ENCODE data around the gene SLC37A2.
A peak's percentile ranks its signal among the peaks of the same experiment; 100 is the strongest.
"Not testable (repeated sequence)": the region's sequence is repeated elsewhere in the genome, so short reads cannot be mapped to it uniquely, and the experiment has no call there.

The SLC37A2 gene

GRCh38 chr11:125062931-125063428 lies at the start of gene SLC37A2:
Gene SLC37A2 (plus strand): TSS chr11:125063305. CDS start chr11:125063368, 63 bp downstream.
- peak in 1 of 2 donors; percentile 28 for DNase-seq (ENCODE audit: low read depth in 2 of 2, low spot score in 1 of 2)

GRCh38 chr11:125016413-125016812 lies 46.7 kb upstream of the SLC37A2 start:
- DNase-seq (ENCODE audit: low read depth in 2 of 2, low spot score in 1 of 2) = no peak

- DNase-seq (ENCODE audit: low read depth in 2 of 2, low spot score in 1 of 2) = no peak
These were observed 42.8 kb upstream of the SLC37A2 start for GRCh38 chr11:125020342-125020741.

- DNase-seq (ENCODE audit: low read depth in 2 of 2, low spot score in 1 of 2) = no peak
These were observed 40.6 kb upstream of the SLC37A2 start for GRCh38 chr11:125022551-125022950.

- DNase-seq (ENCODE audit: low read depth in 2 of 2, low spot score in 1 of 2) = no peak
These were observed 37.1 kb upstream of the SLC37A2 start for GRCh38 chr11:125025968-125026367.

- not testable (repeated sequence) for DNase-seq (ENCODE audit: low read depth in 2 of 2, low spot score in 1 of 2)
These were observed 33.7 kb upstream of the SLC37A2 start for GRCh38 chr11:125029431-125029830.

GRCh38 chr11:125036933-125037332 lies 26.2 kb upstream of the SLC37A2 start:
- DNase-seq (ENCODE audit: low read depth in 2 of 2, low spot score in 1 of 2) = no peak

GRCh38 chr11:125049164-125049792 lies 13.8 kb upstream of the SLC37A2 start:
- no peak for DNase-seq (ENCODE audit: low read depth in 2 of 2, low spot score in 1 of 2)

- no peak for DNase-seq (ENCODE audit: low read depth in 2 of 2, low spot score in 1 of 2)
These were observed 11.1 kb upstream of the SLC37A2 start for GRCh38 chr11:125052047-125052446.

- no peak for DNase-seq (ENCODE audit: low read depth in 2 of 2, low spot score in 1 of 2)
These were observed 9.9 kb upstream of the SLC37A2 start for GRCh38 chr11:125053167-125053566.

GRCh38 chr11:125055107-125055715 lies 7.9 kb upstream of the SLC37A2 start:
- no peak for DNase-seq (ENCODE audit: low read depth in 2 of 2, low spot score in 1 of 2)

GRCh38 chr11:125056111-125056510 lies 7.0 kb upstream of the SLC37A2 start:
- not testable (repeated sequence) for DNase-seq (ENCODE audit: low read depth in 2 of 2, low spot score in 1 of 2)

GRCh38 chr11:125056931-125057692 lies 6.0 kb upstream of the SLC37A2 start:
- DNase-seq (ENCODE audit: low read depth in 2 of 2, low spot score in 1 of 2) = no peak

GRCh38 chr11:125057693-125058016 lies 5.5 kb upstream of the SLC37A2 start:
- DNase-seq (ENCODE audit: low read depth in 2 of 2, low spot score in 1 of 2) = no peak

- no peak for DNase-seq (ENCODE audit: low read depth in 2 of 2, low spot score in 1 of 2)
These were observed 1.8 kb upstream of the SLC37A2 start for GRCh38 chr11:125061281-125061680.

GRCh38 chr11:125062218-125062930 lies 731 bp upstream of the SLC37A2 start:
- no peak for DNase-seq (ENCODE audit: low read depth in 2 of 2, low spot score in 1 of 2)

GRCh38 chr11:125063429-125064043 lies 431 bp downstream of the SLC37A2 start:
- no peak for DNase-seq (ENCODE audit: low read depth in 2 of 2, low spot score in 1 of 2)

- DNase-seq (ENCODE audit: low read depth in 2 of 2, low spot score in 1 of 2) = no peak
These were observed 965 bp downstream of the SLC37A2 start for GRCh38 chr11:125064070-125064469.

GRCh38 chr11:125068368-125068767 lies 5.3 kb downstream of the SLC37A2 start:
- DNase-seq (ENCODE audit: low read depth in 2 of 2, low spot score in 1 of 2) = no peak

GRCh38 chr11:125069008-125069407 lies 5.9 kb downstream of the SLC37A2 start:
- DNase-seq (ENCODE audit: low read depth in 2 of 2, low spot score in 1 of 2) = no peak

GRCh38 chr11:125069796-125070195 lies 6.7 kb downstream of the SLC37A2 start:
- DNase-seq (ENCODE audit: low read depth in 2 of 2, low spot score in 1 of 2) = no peak

Measured in stimulated activated CD8-positive, alpha-beta memory T cell treated with anti-CD3 and anti-CD28 coated beads, Interleukin-4, amount 100 ng/mL, for 4 hours (primary cell).